ENCODE results near the gene CXCL14. TPM values are rescaled to one million over a fixed set of nuclear protein-coding genes. Genes with fewer than 3 reads are reported as not detected.

CXCL14 gene, protein sequence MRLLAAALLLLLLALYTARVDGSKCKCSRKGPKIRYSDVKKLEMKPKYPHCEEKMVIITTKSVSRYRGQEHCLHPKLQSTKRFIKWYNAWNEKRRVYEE
- 184 TPM for total RNA-seq

DNA sequence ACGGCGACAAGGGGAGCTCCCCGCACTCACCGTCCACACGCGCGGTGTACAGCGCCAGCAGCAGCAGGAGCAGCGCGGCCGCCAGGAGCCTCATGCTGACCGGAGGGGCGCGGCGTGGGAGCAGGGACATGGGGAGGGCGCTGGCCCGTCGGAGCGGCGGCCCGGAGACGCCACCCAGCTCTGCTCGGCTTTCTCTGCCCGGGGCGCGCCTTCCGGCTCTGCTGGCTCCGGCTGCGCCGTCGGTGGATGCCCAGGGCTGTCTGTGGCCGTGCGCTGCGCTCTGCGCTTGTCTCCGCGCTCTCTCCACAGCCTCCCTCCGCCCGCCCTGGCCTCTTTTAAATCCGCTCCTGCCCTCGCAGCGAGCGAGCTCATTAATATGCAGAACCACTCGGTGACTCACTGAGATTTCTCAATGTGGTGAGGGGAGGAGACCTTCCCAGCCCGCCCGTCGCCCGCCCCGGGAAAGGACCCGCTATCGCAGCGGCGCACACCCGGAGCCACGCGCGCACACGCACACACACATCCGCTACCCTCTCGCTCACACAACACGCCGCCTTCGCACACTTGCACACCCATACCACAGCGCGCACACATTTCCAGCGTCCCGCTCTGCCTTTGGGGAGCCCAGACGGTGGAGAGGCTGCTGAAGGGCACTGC, at the start of gene CXCL14:
TSS of gene CXCL14 (minus strand) at position 307 of the 657 bp plus-strand sequence. CDS start at position 94, 213 bp downstream.
- intact Hi-C loops (cut with DNase I) = loop anchor here (10.0 kb wide), 1 partner anchor 246 kb away; no protein-coding TSS in a partner anchor
- DNase-seq (ENCODE audit: low spot score) (peak; percentile 76), ATAC-seq (peak; percentile 75)

DNA sequence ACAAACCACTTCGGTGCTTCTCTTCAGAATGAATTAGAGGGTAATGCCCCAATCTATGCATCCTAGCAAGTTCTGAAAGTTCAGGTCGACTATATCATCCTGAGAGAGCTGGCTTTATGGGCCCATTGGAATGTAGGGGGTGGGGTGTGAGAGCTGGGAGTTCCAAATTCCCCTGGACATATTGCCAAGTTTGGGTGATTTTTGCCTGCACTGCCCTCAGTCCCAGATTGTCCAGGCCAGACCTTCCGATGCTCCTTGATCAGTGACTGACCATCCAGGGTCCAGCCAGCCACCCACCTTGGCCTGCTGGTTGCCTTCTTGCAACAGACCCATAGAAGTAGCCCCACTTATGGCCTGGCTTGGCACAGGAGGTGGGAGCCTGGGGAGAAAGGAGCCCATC, 47.8 kb upstream of the CXCL14 start:
- intact Hi-C loops (cut with DNase I) = no loop called here
- DNase-seq (ENCODE audit: low spot score) = no peak
- no peak for ATAC-seq

DNA sequence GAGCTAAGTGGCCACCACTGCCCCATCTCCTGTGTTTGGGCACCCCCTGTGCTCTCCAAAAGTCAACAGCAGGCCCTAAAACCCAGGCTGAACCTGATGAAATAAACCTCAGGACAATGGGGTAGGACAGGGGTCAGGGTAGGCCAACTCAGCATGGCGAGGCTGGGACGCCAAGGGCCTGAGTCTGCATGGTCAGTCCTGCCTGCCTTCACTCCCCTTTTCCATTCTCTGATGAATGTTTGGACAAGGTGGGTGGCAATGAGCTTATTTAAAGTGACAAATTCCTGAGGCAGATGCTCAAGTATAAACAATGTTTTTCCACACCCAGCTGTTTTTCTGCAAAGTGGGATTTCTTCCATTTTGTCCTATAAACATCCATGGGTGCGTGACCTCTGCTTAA, 47.2 kb upstream of the CXCL14 start:
- DNase-seq (ENCODE audit: low spot score) (no peak), ATAC-seq (no peak)
- intact Hi-C loops (cut with DNase I) = no loop called here

DNA sequence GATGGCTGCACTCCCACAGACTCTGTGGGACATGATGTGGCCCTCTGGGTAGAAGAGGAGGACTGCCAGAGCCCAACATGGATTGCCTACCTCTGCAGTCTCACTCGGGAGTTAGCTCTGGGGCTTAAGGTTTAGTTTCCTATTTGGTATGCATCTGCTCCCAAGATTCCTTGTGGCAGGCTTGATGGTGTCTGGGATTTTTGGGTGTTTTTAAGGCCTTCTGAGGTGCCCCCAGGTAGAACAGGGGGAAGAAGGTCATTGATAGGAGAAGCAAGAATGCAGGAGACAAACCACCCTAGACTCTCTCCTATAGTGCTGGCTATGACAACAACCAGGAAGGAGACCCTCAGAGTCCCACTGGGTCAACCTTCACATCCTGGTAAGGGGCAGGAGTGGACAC, 46.7 kb upstream of the CXCL14 start:
- intact Hi-C loops (cut with DNase I) = no loop called here
- ATAC-seq = no peak
- DNase-seq (ENCODE audit: low spot score) = no peak

DNA sequence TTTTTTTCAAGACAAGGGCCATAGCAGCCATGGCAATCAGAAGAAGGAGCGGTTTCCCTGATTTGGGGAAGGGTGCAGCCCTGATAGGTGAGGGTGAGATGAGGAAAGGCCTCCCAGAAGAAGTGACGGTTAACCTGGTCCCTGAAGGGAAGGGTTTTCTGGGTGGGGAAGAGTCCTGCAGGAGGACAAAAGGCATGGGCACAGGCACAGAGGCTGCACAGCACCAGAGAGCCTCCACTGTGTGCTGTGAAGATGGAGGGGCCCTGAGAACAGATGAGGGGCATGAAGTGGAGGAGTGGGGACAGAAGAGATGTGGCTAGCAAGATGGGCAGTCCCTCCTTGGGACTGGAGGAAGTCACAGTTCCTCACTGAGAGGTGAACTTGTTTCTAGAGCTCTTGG, 46.3 kb upstream of the CXCL14 start:
- DNase-seq (ENCODE audit: low spot score) (no peak), ATAC-seq (no peak)
- intact Hi-C loops (cut with DNase I) = no loop called here

DNA sequence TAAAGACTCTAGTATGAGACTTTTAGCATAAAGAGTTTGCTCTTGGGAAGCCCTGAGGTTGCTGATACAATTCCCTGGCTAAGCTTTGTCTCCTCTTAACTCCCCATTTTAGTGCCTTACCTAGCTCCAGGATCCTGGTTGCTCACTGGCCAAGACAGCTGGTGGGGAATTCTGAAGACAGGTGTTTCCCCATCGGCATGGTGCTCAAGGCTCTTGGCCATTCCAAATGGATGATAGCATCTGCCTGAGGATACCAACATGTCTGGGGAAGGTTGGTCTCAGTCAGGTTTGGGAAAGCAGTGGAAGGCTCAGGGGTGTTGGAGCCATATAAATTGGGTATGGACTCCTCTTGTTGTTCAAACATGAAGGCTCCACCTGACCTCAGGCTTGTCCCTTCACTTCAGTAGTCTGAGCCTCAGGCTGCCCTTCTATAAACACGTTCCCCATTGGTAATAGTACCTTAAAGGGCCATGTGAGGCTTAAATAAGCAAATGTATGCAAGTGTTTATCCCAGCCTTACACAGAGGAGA, 44.5 kb upstream of the CXCL14 start:
- no peak for ATAC-seq
- no peak for DNase-seq (ENCODE audit: low spot score)
- intact Hi-C loops (cut with DNase I) = no loop called here

DNA sequence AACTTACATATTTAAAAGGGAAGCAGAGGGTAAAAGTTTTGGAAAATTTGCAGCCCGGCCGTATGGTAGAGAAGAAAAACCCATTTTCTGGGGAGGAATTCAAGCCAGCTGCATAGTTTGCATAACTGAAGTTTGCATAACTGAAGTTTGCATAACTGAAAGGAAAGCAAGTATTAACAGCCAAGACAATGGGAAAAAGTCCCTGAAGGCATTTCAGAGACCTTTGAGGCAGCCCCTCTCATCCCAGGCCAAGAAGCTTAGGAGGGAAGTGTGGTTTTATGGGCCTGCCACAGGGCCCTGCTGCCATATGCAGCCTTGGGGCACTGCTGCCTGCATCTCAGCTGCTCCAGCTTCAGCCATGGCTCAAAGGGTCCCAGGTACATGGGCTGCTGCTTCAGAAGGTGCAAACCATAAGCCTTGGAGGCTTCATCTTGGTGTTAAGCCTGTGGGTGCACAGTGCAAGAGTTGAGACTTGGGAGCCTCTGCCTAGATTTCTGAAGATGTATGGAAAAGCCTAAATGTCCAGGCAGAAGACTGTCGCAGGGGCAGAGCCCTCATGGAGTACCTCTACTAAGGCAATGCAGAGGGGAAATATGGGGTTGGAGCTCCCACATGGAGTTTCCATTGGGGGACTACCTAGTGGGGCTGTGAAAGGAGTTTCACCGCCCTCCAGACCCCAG, 36.9 kb upstream of the CXCL14 start:
- ATAC-seq (no peak), DNase-seq (ENCODE audit: low spot score) (no peak)
- intact Hi-C loops (cut with DNase I) = no loop called here

DNA sequence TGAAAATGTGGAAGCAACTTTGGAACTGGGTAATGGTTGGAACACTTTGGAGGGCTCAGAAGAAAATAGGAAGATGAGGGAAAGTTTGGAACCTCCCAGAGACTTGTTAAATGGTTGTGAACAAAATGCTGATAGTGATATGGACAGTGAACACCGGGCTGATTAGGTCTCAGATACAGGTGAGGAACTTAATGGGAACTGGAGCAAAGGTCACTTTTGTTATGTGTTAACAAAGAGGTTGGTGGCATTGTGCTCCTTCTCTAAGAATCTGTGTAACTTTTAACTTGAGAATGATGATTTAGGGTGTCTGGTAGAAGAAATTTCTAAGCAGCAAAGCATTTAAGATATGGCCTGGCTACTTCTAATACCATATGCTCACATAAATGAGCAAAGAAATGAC, 36.4 kb upstream of the CXCL14 start:
- no peak for ATAC-seq

DNA sequence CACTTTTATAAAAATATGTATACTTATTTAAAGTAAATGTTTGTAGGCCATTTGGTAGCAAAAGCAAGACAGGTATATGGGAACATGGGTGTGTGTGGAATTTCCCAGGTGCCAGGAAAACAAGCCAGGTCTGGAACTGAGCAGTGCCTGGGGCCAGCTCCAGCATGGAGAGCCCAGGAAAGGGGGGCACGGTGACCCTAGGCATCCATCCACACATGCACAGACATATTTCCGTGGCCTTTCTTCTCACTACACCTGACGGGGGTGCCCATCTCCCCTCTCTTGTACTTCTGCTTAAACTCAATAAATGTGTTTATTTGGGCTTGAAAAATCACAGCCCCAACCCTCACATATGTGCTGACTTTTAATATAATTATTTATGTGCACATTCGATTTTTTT, 31.2 kb upstream of the CXCL14 start:
- DNase-seq (ENCODE audit: low spot score) (no peak), ATAC-seq (no peak)
- intact Hi-C loops (cut with DNase I) = no loop called here

More for the DNA sequence above, 36.4 kb upstream of the CXCL14 start:
- intact Hi-C loops (cut with DNase I) = no loop called here
- no peak for DNase-seq (ENCODE audit: low spot score)

DNA sequence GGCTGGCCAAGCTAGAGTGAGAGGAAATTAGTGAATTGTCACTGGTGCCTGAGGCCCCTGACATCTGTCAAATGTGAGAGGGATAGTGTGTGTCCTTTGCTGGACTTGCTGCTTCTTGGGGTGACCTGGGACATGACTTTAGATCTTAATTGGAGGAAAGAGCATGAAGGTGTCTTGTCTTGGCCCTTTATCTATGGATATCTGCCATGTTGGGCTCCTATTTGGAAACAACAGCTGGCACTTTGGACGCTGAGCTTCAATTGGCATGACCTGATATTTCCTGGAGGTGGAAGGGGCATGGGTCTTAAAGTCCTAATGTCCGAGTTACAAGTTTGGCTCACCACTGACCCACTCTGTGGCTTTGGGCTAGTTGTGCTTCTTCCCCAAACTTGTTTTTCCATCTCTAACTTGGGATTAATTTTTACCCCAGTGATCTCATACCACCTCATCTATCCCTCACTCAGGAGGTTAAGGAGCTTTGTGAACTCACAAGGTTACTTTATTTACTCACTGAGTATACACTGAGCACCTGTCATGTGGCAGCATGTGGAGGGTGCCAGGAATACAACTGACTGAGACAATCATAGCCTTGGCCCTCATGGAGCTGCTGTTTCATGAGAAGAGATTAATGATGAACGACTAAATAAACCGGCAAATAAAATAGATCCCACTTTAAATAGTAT, 30.1 kb upstream of the CXCL14 start:
- no peak for DNase-seq (ENCODE audit: low spot score)
- ATAC-seq = no peak
- intact Hi-C loops (cut with DNase I) = no loop called here

DNA sequence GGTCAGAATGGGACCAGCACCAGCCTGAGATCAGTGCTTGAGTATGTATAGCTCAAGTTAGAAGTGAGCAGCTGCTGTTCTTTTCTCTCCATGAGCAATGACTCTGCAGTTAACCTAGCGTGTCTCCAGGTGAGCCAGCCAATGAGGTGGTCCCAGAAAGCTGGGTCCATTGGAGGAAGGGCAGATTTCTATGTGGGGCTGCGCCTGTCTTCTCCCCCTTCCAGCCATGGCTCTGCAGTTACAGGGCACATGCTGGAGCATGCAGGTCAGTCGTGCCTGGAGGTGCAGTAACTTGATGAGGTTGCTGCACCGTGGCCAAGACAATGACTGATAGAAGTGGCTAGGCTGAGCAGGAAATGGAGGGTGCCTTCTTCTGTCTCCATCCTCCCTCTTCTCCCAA, 29.6 kb upstream of the CXCL14 start:
- no peak for ATAC-seq
- intact Hi-C loops (cut with DNase I) = no loop called here
- no peak for DNase-seq (ENCODE audit: low spot score)

DNA sequence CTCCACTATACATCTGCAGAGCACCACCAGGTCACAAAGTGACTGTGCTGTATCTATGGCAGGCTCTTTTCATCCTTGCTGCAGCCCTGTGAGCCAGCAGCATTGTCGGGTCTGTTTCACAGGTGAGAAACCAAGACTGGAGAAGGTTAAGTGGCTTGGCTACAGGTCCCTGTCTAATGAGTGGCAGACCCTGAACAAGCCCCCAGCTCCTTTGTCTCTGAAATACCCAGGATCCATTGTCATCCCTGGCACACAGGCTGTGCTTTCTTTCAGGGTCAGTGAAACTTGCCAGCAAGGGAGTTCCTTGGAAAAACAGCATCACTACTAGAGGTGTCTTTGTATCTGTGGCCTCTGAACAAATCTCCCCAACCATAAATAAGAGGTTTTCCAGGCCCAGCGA, 27.6 kb upstream of the CXCL14 start:
- DNase-seq (ENCODE audit: low spot score) = no peak
- intact Hi-C loops (cut with DNase I) = no loop called here
- ATAC-seq = no peak

DNA sequence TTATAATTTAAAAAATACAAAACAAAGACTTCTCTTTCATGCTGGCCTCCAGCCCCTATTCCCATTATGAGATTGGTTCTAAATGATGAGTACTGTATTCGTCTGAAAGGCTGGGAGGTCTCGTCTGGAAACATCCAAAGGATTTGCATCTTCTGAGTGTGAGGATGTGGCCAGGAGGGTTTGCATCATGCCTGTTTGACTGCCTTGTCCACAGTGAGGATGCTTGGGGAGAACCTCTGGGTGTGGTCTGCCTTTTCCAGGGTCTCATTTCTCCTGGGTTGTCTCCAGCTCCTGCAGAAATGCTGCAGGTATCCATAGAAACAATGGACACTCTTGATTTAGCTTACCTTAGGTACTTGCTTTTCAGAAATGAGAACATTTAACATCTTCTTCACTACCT, 26.4 kb upstream of the CXCL14 start:
- DNase-seq (ENCODE audit: low spot score) (no peak), ATAC-seq (no peak)
- intact Hi-C loops (cut with DNase I) = no loop called here

DNA sequence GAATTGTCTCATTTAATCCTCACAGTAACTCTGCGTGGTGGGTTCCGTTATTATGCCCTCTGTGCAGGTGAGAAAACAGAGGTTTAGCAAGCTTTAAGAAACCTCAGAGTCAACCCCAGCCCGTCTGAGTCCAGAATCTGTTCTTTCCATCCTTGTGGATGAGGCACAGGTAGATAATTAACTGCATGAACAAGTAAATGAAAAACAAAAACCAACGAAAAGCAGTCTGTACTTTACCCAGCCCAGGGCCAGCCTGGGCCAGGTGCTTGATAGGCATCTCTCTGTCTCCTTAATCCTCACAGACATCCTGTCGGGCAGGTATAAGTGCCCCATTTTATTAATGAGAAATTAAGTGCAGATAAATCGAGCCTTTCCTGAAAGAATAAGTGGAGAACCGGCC, 25.3 kb upstream of the CXCL14 start:
- ATAC-seq (no peak), DNase-seq (ENCODE audit: low spot score) (no peak)
- intact Hi-C loops (cut with DNase I) = no loop called here

DNA sequence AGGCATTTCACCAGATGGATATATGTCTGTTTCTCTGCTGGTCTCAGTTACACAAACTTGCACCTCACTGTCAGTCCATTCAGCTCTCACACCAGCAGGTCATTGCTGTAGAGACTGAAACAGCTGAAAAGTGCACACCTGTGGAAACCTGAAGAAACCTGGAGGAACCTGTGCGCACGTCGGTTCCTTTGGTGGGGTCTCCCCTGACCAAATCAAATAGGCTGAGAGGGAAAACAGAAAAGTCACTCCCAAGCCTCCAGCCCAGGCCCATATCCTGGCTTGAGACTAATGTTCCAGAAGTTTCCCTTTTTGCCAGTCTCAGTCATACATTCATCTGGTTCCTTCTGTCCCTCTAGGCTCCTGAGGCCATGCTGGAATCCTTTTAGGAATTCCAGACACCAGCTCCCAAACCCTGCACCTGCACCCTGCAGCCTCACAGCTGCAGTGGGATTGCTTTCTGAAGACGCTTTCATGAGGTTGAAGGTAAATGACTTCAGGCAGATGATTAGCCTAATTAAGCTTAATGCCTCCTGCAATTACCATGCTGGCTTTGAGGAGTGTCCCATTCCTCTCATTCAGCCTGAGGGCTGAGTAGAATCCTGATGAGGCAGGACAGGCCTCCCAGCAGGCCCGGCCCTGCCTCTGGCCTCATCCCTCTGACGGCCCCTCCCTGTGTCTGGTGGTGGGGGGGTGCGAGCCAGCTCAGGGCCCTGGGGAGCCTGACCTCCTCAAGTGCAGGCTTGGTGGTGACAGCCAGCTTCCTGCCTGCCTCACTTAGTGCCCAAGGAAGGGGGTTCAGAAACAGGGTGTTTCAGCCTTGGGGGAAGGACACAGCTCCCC, 24.3 kb upstream of the CXCL14 start:
- ATAC-seq (no peak), DNase-seq (ENCODE audit: low spot score) (no peak)
- intact Hi-C loops (cut with DNase I) = no loop called here

DNA sequence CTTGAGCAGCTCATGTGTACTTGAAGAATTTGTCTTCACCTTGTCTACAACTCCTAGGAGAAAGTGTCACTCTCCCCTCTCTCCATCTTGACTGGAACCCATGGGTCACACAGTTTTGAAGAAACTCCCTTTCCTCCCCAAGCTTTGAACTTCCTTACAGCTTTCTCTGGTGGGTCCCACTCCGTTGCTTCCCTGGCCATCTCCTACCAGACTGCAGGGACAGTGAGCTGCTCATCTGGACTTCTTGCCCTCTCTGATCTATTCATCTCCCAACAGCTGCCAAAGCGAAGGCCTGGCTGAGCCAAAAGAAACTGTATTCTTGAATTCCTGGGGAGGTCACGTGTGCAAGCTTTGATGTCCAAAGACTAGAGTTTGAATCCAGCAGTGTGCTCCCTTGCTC, 22.7 kb upstream of the CXCL14 start:
- no peak for ATAC-seq
- intact Hi-C loops (cut with DNase I) = no loop called here
- DNase-seq (ENCODE audit: low spot score) = no peak

DNA sequence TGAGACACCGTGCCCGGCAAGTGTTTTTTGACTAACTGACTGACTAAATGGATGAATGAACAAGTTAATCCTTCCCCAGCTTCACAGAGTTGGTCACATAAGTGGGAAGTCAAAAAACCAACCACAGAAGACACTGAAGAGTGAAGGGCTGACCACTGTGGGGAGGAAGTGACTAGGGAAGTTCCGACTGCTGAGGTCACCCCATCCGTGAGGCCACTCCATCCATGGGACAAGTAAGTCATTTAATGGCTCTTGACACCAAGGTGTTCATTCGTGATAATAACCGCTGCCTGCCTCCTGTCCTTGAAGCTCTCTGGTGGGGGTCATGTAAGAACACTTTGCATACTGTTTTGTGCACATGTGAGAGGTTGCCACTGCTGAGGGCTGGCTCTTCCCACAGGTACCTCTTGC, 22.2 kb upstream of the CXCL14 start:
- DNase-seq (ENCODE audit: low spot score) (no peak), ATAC-seq (no peak)
- intact Hi-C loops (cut with DNase I) = no loop called here

DNA sequence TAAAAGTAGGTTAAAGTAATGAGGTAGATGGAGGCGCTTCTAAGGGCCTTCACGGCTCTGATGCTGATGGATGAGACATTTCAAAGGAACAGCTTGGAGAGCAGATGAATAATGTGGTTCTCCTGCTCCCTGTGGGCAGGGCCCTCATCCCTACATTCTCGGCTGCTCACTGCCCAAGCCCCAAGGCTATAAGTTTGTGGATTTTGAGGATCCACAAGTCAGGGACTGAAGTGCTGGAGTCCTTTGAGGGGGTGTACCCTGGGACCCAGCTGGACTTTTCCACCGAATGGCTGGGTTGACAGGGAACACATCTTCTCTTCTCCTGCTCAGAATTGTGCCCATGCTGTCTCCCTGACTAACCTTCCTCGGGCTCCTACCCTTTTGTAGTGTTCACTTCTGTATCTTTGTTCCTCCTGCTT, 21.4 kb upstream of the CXCL14 start:
- intact Hi-C loops (cut with DNase I) = no loop called here
- no peak for DNase-seq (ENCODE audit: low spot score)
- ATAC-seq = no peak
